ENCODE measurements around the gene ATP11C. TPM values are rescaled to one million over a fixed set of nuclear protein-coding genes. Genes with fewer than 3 reads are reported as not detected.
"Not testable (repeated sequence)": the region's sequence is repeated elsewhere in the genome, so short reads cannot be mapped to it uniquely, and the experiment has no call there.

Gene ATP11C
- total RNA-seq, 1 experiment from 2014 or later, result 19.4 TPM

DNA sequence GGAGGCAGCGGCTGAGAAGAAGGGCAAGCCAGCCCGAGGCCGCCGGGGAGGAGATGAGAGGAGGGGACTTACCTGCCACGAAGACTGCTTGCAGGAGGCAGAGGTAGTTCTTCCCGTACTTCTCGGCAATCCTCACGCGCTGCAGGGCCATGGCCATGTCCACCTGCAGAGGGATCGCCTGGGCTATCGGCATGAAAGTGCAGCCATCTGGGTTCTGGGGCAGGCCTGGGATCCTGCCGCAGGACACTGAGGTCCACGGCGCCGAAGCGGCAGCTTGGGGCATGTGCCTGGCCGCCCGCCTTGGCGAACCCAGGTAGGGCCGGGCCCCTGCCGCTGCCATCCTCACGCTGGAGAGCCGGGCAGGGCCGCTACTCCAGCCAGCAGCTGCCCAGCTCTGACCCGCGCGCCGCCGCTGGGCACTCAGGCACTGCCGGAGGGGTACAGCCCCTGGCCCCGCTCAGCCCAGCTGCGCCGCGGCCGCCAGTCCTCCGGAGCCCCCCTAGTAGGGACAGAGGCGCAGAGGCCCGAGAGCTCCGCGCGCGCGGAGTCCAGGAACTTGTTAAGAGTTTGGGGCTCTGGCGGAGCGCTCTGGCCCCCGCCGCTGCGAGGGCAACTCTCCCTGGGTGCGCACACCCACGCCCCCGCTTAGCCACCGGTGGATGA lies 240.9 kb downstream of the ATP11C start (continued):
- TF ChIP-seq MAX (IDR thresholded peaks at IDR 0.05), result no peak
- no peak for TF ChIP-seq SIN3A (IDR thresholded peaks at IDR 0.05; ENCODE audit: low read depth)
- TF ChIP-seq CEBPB (IDR thresholded peaks at IDR 0.05; ENCODE audit: low read depth), result no peak
- TF ChIP-seq TCF7L2 (IDR thresholded peaks at IDR 0.05; ENCODE audit: borderline replicate concordance, extremely low read depth, insufficient read depth, insufficient read length), result no peak

GRCh38 chrX:139691493-139691842 lies 241.4 kb downstream of the ATP11C start:
- CTCF ChIA-PET, result no interaction called here

GRCh38 chrX:139685175-139685574 lies 247.7 kb downstream of the ATP11C start:
- H3K4me2 ChIP-seq (ENCODE audit: low read length); H3K27ac ChIP-seq (ENCODE audit: low read depth, low read length); H2AFZ ChIP-seq (ENCODE audit: low read depth, low read length, poor library complexity, severe bottlenecking); H3K36me3 ChIP-seq (ENCODE audit: control insufficient read depth in 1 of 2, insufficient read depth in 2 of 2, low read length in 2 of 2); DNase-seq (ENCODE audit: low read depth, low spot score); intact Hi-C loops (cut with micrococcal nuclease); CTCF ChIA-PET; H3K27me3 ChIP-seq (ENCODE audit: insufficient read depth, low read length); H3K9me2 ChIP-seq (ENCODE audit: insufficient read depth); ATAC-seq; H3K79me2 ChIP-seq (ENCODE audit: insufficient read depth, low read length); H3K4me3 ChIP-seq (replicated peaks in 1 of 2; ENCODE audit: low read depth in 1 of 2, low read length in 2 of 2); H3K9me3 ChIP-seq (ENCODE audit: control insufficient read depth in 1 of 2, insufficient read depth in 1 of 2, low read depth in 1 of 2, low read length in 2 of 2); RAD21 ChIA-PET (ENCODE audit: low non-redundant PET in 1 of 2, low total read pairs in 2 of 2, uncharacterized antibody in 2 of 2, unreplicated experiment in 2 of 2); BruUV-seq (replicated peaks); POLR2A ChIA-PET; H3K9ac ChIP-seq (ENCODE audit: low read length); H4K20me1 ChIP-seq (ENCODE audit: insufficient read depth); H3K4me1 ChIP-seq (ENCODE audit: control insufficient read depth in 1 of 2, insufficient read depth in 2 of 2, low read length in 2 of 2): not testable (repeated sequence)

More at GRCh38 chrX:139691493-139691842, 241.4 kb downstream of the ATP11C start:
- ChIA-PET RAD21 (ENCODE audit: low non-redundant PET in 1 of 2, low total read pairs in 2 of 2, uncharacterized antibody in 2 of 2, unreplicated experiment in 2 of 2) (no interaction called here), POLR2A (no interaction called here)
- Histone ChIP-seq H4K20me1 (ENCODE audit: insufficient read depth) (no peaks in the 10 kb centered on the region), H3K9me2 (ENCODE audit: insufficient read depth) (no peaks in the 10 kb centered on the region), H3K36me3 (ENCODE audit: control insufficient read depth in 1 of 2, insufficient read depth in 2 of 2, low read length in 2 of 2) (no peaks in the 10 kb centered on the region), H3K4me3 (replicated peaks in 1 of 2; ENCODE audit: low read depth in 1 of 2, low read length in 2 of 2) (no peak overlapping the region), H3K4me1 (ENCODE audit: control insufficient read depth in 1 of 2, insufficient read depth in 2 of 2, low read length in 2 of 2) (no peaks in the 10 kb centered on the region), H3K9ac (ENCODE audit: low read length) (no peak overlapping the region), H2AFZ (ENCODE audit: low read depth, low read length, poor library complexity, severe bottlenecking) (no peak overlapping the region), H3K27ac (ENCODE audit: low read depth, low read length) (no peak overlapping the region), H3K9me3 (ENCODE audit: control insufficient read depth in 1 of 2, insufficient read depth in 1 of 2, low read depth in 1 of 2, low read length in 2 of 2) (no peaks in the 10 kb centered on the region), H3K27me3 (ENCODE audit: insufficient read depth, low read length) (no peaks in the 10 kb centered on the region), H3K4me2 (ENCODE audit: low read length) (no peak overlapping the region), H3K79me2 (ENCODE audit: insufficient read depth, low read length) (no peaks in the 10 kb centered on the region)
- DNase-seq (ENCODE audit: low read depth, low spot score), result no peak
- BruUV-seq (replicated peaks), result no TSS peak
- TF ChIP-seq YY1 (IDR thresholded peaks at IDR 0.05; ENCODE audit: extremely low read depth, insufficient replicate concordance, low read depth, low read length) (no peak), EZH2phosphoT487 (IDR thresholded peaks at IDR 0.05; ENCODE audit: borderline replicate concordance) (no peak), POLR2A (IDR thresholded peaks at IDR 0.05; ENCODE audit: borderline replicate concordance, extremely low read depth, insufficient read depth, insufficient read length) (no peak), EGR1 (IDR thresholded peaks at IDR 0.05; ENCODE audit: low read depth) (no peak), ZNF274 (IDR thresholded peaks at IDR 0.05; ENCODE audit: low read depth, low read length) (no peak), POLR2AphosphoS5 (IDR thresholded peaks at IDR 0.05; ENCODE audit: low read depth, low read length) (no peak), MAX (IDR thresholded peaks at IDR 0.05) (no peak), FOSL1 (IDR thresholded peaks at IDR 0.05; ENCODE audit: low read depth) (no peak), TCF7L2 (IDR thresholded peaks at IDR 0.05; ENCODE audit: borderline replicate concordance, extremely low read depth, insufficient read depth, insufficient read length) (no peak), RAD21 (IDR thresholded peaks at IDR 0.05; ENCODE audit: low read depth) (no peak), ATF3 (IDR thresholded peaks at IDR 0.05) (no peak), EZH2 (IDR thresholded peaks at IDR 0.05) (no peak), CEBPB (IDR thresholded peaks at IDR 0.05; ENCODE audit: low read depth) (no peak), SP1 (IDR thresholded peaks at IDR 0.05; ENCODE audit: low read depth) (no peak), JUND (IDR thresholded peaks at IDR 0.05) (no peak), ZFX (IDR thresholded peaks at IDR 0.05) (no peak)
- no peak for ATAC-seq
- intact Hi-C loops (cut with micrococcal nuclease), result no loop called here

Measured in HCT116 (cell line).